Measurements from ENCODE around the gene TMEM132E. TPM values are rescaled to one million over a fixed set of nuclear protein-coding genes. Genes with fewer than 3 reads are reported as not detected.

TMEM132E gene
- total RNA-seq, 1 donor from 2014 or later: 3.6 TPM

DNA sequence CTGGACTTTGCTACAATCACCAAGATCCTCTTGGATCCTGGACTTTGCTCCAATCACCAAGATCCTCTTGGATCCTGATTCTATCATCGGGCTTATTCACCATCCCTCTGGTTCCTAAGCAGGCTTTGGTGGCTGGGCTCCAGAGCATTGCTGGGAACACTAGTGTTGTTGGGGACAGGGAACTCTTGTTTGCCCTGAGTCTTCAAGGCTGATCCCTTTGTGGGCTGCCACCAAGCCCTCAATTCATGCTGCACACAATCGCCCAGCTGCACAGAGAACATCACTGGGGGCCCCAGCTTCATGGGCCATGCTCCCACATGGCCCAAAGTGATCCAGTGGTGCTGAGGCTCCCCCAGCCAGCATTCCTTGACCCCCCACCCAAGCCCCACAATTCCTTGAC, 88.3 kb downstream of the TMEM132E start:
- no peaks in the 10 kb centered on the region for H3K9me3 Mint-ChIP-seq
- H3K27me3 Mint-ChIP-seq (ENCODE audit: low read depth): peaks cover 50% of the 10 kb centered on the region
- H3K36me3 Mint-ChIP-seq (ENCODE audit: low read depth): no peaks in the 10 kb centered on the region
- TF ChIP-seq, protein P1, sequence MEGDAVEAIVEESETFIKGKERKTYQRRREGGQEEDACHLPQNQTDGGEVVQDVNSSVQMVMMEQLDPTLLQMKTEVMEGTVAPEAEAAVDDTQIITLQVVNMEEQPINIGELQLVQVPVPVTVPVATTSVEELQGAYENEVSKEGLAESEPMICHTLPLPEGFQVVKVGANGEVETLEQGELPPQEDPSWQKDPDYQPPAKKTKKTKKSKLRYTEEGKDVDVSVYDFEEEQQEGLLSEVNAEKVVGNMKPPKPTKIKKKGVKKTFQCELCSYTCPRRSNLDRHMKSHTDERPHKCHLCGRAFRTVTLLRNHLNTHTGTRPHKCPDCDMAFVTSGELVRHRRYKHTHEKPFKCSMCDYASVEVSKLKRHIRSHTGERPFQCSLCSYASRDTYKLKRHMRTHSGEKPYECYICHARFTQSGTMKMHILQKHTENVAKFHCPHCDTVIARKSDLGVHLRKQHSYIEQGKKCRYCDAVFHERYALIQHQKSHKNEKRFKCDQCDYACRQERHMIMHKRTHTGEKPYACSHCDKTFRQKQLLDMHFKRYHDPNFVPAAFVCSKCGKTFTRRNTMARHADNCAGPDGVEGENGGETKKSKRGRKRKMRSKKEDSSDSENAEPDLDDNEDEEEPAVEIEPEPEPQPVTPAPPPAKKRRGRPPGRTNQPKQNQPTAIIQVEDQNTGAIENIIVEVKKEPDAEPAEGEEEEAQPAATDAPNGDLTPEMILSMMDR (conservative IDR thresholded peaks at IDR 0.05): no peak
- DNase-seq (ENCODE audit: low read depth, low spot score): no peak
- no peak overlapping the region for H3K27ac Mint-ChIP-seq (ENCODE audit: unreplicated experiment)
- H3K4me3 Mint-ChIP-seq: no peak overlapping the region
- peaks cover 6% of the 10 kb centered on the region for H3K4me1 Mint-ChIP-seq

GRCh38 chr17:34668206-34668605, 88.8 kb downstream of the TMEM132E start:
- TF ChIP-seq, protein P1 (conservative IDR thresholded peaks at IDR 0.05): no peak
- Mint-ChIP-seq H3K9me3 (no peaks in the 10 kb centered on the region), H3K4me3 (no peak overlapping the region), H3K27me3 (ENCODE audit: low read depth) (peaks cover 47% of the 10 kb centered on the region), H3K4me1 (peaks cover 6% of the 10 kb centered on the region), H3K36me3 (ENCODE audit: low read depth) (no peaks in the 10 kb centered on the region), H3K27ac (ENCODE audit: unreplicated experiment) (no peak overlapping the region)
- DNase-seq (ENCODE audit: low read depth, low spot score): no peak

DNA sequence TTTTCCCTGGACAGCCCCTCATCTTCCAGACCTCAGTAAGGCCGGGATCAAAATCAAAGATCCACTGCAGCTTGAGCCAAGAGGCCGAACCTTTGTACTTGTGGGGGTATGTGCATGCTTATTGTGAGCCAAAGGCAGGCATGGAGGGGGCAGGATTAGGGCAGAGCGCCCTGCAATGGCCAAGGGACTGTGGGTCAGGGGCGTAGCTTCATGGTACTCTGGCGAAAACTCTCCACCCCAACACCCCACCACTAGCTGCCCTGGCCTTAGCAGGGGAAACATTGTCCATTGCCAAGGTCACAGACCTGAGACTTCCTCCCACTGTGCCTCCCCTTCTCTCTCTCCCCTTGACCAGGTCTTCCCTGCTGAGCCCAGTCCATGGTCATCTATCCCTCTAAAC, 90.1 kb downstream of the TMEM132E start:
- no peak for DNase-seq (ENCODE audit: low read depth, low spot score)
- Mint-ChIP-seq H3K9me3 (no peaks in the 10 kb centered on the region), H3K4me1 (peaks cover 6% of the 10 kb centered on the region), H3K4me3 (no peak overlapping the region), H3K27me3 (ENCODE audit: low read depth) (peaks cover 42% of the 10 kb centered on the region), H3K36me3 (ENCODE audit: low read depth) (no peaks in the 10 kb centered on the region), H3K27ac (ENCODE audit: unreplicated experiment) (no peak overlapping the region)
- TF ChIP-seq, protein P1 (conservative IDR thresholded peaks at IDR 0.05): no peak

GRCh38 chr17:34670618-34671017, 91.2 kb downstream of the TMEM132E start:
- no peak for DNase-seq (ENCODE audit: low read depth, low spot score)
- TF ChIP-seq, protein P1 (conservative IDR thresholded peaks at IDR 0.05): no peak
- H3K36me3 Mint-ChIP-seq (ENCODE audit: low read depth): no peaks in the 10 kb centered on the region
- no peak overlapping the region for H3K27ac Mint-ChIP-seq (ENCODE audit: unreplicated experiment)
- no peak overlapping the region for H3K4me3 Mint-ChIP-seq
- no peaks in the 10 kb centered on the region for H3K9me3 Mint-ChIP-seq
- H3K27me3 Mint-ChIP-seq (ENCODE audit: low read depth): peaks cover 40% of the 10 kb centered on the region
- H3K4me1 Mint-ChIP-seq: peaks cover 6% of the 10 kb centered on the region

- Mint-ChIP-seq H3K27ac (ENCODE audit: unreplicated experiment) (no peak overlapping the region), H3K9me3 (no peaks in the 10 kb centered on the region), H3K4me1 (peaks cover 6% of the 10 kb centered on the region), H3K27me3 (ENCODE audit: low read depth) (peaks cover 37% of the 10 kb centered on the region), H3K36me3 (ENCODE audit: low read depth) (no peaks in the 10 kb centered on the region), H3K4me3 (no peak overlapping the region)
- TF ChIP-seq, protein P1 (conservative IDR thresholded peaks at IDR 0.05): no peak
- DNase-seq (ENCODE audit: low read depth, low spot score): no peak
Measured at GRCh38 chr17:34671191-34671590, 91.8 kb downstream of the TMEM132E start.

Measured in neural crest cell (in vitro differentiated cells).